Transverse colon (tissue), 4 donors: ENCODE results near the gene XCR1. TPM values are rescaled to one million over a fixed set of nuclear protein-coding genes. Genes with fewer than 3 reads are reported as not detected.
A peak's percentile ranks its signal among the peaks of the same experiment; 100 is the strongest.

ENCODE experiments used
- DNase-seq: peaks from one replicate; pipeline ENCODE4 v3.0.0-alpha.2; 2019
- H3K27ac ChIP-seq, 4 donors: fragments of 200-600 bp; sonication (generic); 2 replicates each; pipeline ENCODE4 v1.5.1; 2016 to 2018; ENCODE audit warnings: inconsistent platforms in 4 of 4
- H3K27me3 ChIP-seq: fragments of 200-600 bp; sonication (generic); 2 replicates; pipeline ENCODE4 v1.5.1; 2017; ENCODE audit warnings: inconsistent platforms
- H3K36me3 ChIP-seq, 4 donors: fragments of 200-600 bp; sonication (generic); 2 replicates each; pipeline ENCODE4 v1.5.1; 2017 to 2019; ENCODE audit warnings: inconsistent platforms in 4 of 4
- H3K4me1 ChIP-seq, 4 donors: fragments of 200-600 bp; sonication (generic); 2 replicates each; pipeline ENCODE4 v1.5.1; 2017 to 2020; ENCODE audit warnings: inconsistent platforms in 4 of 4
- H3K4me3 ChIP-seq, 4 donors: fragments of 200-600 bp; sonication (generic); 1 replicate in 1 of 4; 2 replicates in 3 of 4; pipeline versions ENCODE4 v1.5.1 to v1.6.1; 2017 to 2019; ENCODE audit warnings: inconsistent platforms in 4 of 4
- H3K9me3 ChIP-seq, 2 donors: fragments of 200-600 bp; sonication (generic); 2 replicates each; pipeline ENCODE4 v1.5.1; 2017 to 2019; ENCODE audit warnings: inconsistent platforms in 2 of 2
- EP300 ChIP-seq: sonication (generic); formaldehyde crosslinking; IDR thresholded peaks from one replicate; pipeline ENCODE4 v1.6.1; 2017; ENCODE audit warnings: antibody characterized with exemption, low read depth
- POLR2A ChIP-seq: fragments of 450-650 bp; IDR thresholded peaks from one replicate; pipeline ENCODE4 v1.6.1; 2016; ENCODE audit warnings: antibody characterized with exemption, mild to moderate bottlenecking, moderate library complexity
- POLR2AphosphoS5 ChIP-seq, 3 donors: sonication (generic); formaldehyde crosslinking; IDR thresholded peaks; one replicate each; pipeline ENCODE4 v1.6.1; 2016; ENCODE audit warnings: antibody characterized with exemption in 3 of 3
- WGBS, 2 donors: methylation state at CpG; one replicate each; pipeline ENCODE4 v1.1.5; 2018; ENCODE audit warnings: low coverage in 1 of 2; 5-methylcytosine and 5-hydroxymethylcytosine counted together
- in situ Hi-C, 4 donors: fragments of 200-750 bp; cut with MboI; loops; one replicate each; pipeline versions ENCODE4 v1.15.0 to v1.15.1; 2017; ENCODE audit warnings: low sequenced_read_pairs in 3 of 4, low pct_ligation_motif_present in 1 of 4, low pct_unique_long_range_greater_than_20kb in 1 of 4
- intact Hi-C: fragments of 100-400 bp; cut with DNase I; formaldehyde crosslinking; loops from one replicate; pipeline ENCODE4 v1.15.1; 2023; ENCODE audit warnings: low total_unique reads
- total RNA-seq, 4 donors: library from RNA; depleted of rRNA; stranded (reverse); fragments of >200 nt; gene quantifications; one replicate each; pipeline ENCODE4 v1.1.0, GENCODE V29; 2016
- TF ChIP-seq, protein P1 (sequence below), 5 experiments: fragments of 200-600 bp in 3 of 5; fragments of 450-650 bp in 2 of 5; sonication (generic) in 3 of 5; IDR thresholded peaks; 1 replicate in 2 of 5; 2 replicates in 3 of 5; pipeline ENCODE4 v1.5.1; 2016 to 2017; ENCODE audit warnings: antibody characterized with exemption in 5 of 5, inconsistent platforms in 3 of 5, mild to moderate bottlenecking in 2 of 5, moderate library complexity in 1 of 5

XCR1 gene
- total RNA-seq, 4 donors from 2014 or later, result 0.14 to 0.32 TPM; not detected in 2

DNA sequence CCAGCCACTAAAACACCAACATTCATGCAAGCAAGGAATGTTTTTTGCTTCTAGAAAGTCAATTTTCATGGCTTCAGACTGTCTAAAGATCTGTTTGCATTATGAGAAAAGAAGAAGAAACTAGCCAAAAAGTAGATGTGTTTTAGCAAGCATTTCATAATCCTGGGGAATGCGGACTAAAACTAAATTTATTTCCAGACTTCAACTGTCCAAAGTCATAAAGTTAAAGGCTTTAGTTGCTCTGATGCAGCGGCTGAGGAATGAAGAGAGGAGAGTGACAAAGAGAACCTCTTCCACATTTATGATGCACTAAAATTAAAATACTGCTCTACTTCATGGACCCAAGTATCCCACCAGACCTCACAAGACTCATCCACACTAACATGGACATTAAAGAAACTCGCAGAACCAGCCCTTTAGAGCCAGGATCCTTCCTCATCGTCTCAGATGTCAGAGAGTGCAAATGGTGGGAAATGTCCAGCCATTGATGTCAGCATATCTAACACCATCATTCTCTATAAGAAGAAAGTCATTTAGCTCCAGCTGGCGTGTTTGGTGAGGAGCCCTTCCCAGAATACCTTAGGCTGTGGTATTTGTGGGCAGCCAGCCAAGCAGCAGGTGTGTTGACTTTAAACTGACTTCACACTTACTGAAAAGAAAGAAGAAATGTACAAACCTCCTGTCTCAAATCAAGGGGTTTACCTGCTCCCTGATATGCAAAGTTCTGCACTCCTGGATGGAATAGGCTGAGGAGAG lies 49.1 kb downstream of the XCR1 start:
- TF ChIP-seq POLR2A (no peak), POLR2AphosphoS5 (IDR thresholded peaks at IDR 0.05) (peak in 1 of 3 donors; percentile 50)
- TF ChIP-seq, protein P1, sequence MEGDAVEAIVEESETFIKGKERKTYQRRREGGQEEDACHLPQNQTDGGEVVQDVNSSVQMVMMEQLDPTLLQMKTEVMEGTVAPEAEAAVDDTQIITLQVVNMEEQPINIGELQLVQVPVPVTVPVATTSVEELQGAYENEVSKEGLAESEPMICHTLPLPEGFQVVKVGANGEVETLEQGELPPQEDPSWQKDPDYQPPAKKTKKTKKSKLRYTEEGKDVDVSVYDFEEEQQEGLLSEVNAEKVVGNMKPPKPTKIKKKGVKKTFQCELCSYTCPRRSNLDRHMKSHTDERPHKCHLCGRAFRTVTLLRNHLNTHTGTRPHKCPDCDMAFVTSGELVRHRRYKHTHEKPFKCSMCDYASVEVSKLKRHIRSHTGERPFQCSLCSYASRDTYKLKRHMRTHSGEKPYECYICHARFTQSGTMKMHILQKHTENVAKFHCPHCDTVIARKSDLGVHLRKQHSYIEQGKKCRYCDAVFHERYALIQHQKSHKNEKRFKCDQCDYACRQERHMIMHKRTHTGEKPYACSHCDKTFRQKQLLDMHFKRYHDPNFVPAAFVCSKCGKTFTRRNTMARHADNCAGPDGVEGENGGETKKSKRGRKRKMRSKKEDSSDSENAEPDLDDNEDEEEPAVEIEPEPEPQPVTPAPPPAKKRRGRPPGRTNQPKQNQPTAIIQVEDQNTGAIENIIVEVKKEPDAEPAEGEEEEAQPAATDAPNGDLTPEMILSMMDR (IDR thresholded peaks at IDR 0.05), result no peak
- in situ Hi-C loops (no loop called here), intact Hi-C loops (no loop called here)
- Histone ChIP-seq H3K27ac (peak overlapping the region; percentile 44 to 71 (median 66)), H3K9me3 (no peaks in the 10 kb centered on the region), H3K36me3 (peaks cover 0 to 25% (median 10%) of the 10 kb centered on the region in 4 donors), H3K27me3 (no peaks in the 10 kb centered on the region), H3K4me1 (peaks cover 16 to 46% (median 21%) of the 10 kb centered on the region in 4 donors), H3K4me3 (no peak overlapping the region)
- DNase-seq, result peak; percentile 89
- 52 to 72% methylated on average over 2 to 5 of the region's 5 CpGs for WGBS, 2 donors

DNA sequence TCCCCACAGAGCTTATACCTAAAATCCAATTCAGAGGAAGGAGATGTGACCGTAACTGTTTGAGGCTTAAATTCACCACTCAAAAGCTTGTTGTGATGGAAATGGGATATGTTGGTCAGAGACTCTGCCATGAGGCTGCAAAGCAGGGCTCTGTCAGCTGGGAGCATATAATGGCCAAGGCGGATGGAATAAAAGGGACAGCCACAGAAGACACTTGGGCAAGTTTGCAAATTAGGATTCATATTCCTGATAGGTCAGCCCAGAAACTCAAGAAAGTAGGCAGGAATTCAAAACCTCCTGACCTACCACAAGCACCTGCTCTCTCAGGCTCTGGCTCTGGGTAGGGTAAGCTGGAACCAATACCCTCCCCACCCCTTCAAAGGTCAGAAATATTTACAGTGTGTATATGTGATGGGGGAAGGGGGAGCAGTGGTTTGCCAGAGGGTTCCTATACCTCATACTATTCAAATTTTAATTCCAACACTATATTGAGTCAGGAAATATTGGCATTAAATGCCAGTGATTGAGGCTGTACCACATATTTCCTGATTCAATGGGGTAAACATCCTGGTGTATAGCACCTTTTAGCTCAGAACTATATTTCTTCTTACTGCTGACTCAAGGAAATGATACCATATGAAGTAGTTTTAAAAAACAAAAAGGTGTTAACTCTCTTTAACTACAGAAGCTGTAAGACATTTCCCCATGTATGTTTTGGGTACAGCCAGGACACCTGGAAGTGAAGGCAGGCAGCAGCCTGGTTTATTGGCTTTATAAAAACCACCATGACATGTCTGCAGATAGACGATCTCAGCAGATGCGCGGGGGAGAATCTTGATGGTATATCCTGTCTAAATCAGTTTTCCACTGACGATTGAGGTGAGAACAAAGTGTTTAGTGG lies 50.8 kb downstream of the XCR1 start:
- intact Hi-C loops (no loop called here), in situ Hi-C loops (no loop called here)
- no peak for TF ChIP-seq POLR2A
- TF ChIP-seq EP300, result no peak
- 68% methylated on average over 6 of the region's 6 CpGs; no CpG with 5 or more reads in 1 of the 2 donors for whole genome bisulfite sequencing, 2 donors
- no peak for DNase-seq
- Histone ChIP-seq H3K4me1 (peaks cover 16 to 56% (median 25%) of the 10 kb centered on the region in 4 donors), H3K4me3 (no peak overlapping the region), H3K36me3 (peaks cover 0 to 19% (median 8%) of the 10 kb centered on the region in 4 donors), H3K27me3 (no peaks in the 10 kb centered on the region), H3K27ac (peak overlapping the region; percentile 25 to 71 (median 53)), H3K9me3 (no peaks in the 10 kb centered on the region)

DNA sequence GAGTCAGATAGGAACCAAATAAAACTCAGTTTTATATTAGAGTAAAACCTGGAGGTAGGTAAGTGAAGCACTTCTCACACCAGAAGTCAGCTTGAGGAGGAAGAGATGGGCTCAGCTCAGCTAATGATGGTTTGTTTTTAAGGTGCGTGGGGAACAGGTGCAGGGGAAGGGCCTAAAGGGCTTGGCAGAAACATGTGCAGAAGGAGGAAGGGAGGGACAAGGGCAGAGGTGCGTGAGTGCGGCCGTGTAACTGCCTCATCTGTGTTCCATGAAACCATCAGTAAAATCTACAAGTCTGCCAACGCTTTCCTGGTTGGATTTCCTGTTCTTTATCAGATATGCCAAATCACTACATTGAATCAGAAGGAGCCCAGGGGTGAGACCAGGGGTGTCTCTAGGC lies 51.6 kb downstream of the XCR1 start:
- Histone ChIP-seq H3K27ac (peak overlapping the region; percentile 25 to 62 (median 53)), H3K4me1 (peaks cover 16 to 55% (median 25%) of the 10 kb centered on the region in 4 donors), H3K27me3 (no peaks in the 10 kb centered on the region), H3K9me3 (no peaks in the 10 kb centered on the region), H3K36me3 (peaks cover 0 to 17% (median 6%) of the 10 kb centered on the region in 4 donors), H3K4me3 (no peak overlapping the region)
- intact Hi-C loops, result no loop called here
- in situ Hi-C loops, result no loop called here
- WGBS, 2 donors, result 52% methylated on average over 5 of the region's 5 CpGs; no CpG with 5 or more reads in 1 of the 2 donors
- DNase-seq, result no peak
- TF ChIP-seq POLR2A (no peak), POLR2AphosphoS5 (IDR thresholded peaks at IDR 0.05) (no peak), EP300 (no peak)
- TF ChIP-seq, protein P1 (IDR thresholded peaks at IDR 0.05), result no peak

DNA sequence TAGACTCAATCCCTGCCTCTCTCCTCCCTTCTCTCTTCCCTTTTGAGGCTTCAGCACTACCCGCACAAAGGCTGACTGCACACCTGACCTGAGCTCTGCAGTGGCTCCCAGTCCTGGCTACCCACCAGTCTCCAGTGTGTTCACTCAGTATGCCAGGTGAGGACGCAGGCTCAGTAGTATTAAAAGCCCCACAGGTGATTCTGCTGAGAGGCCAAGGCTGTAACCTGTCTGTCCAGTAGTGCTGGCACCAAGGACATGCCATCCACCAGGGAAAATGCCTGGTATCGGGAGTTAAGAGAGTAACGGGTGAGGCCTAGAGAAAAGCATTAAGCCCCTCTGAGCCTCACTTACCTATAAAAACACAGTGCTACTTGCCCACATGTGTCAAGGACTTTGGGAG lies 52.6 kb downstream of the XCR1 start:
- peaks cover 0 to 17% (median 8%) of the 10 kb centered on the region in 4 donors for H3K36me3 ChIP-seq
- no peak for TF ChIP-seq EP300
- TF ChIP-seq, protein P1 (IDR thresholded peaks at IDR 0.05), result no peak
- no peak for TF ChIP-seq POLR2A
- TF ChIP-seq POLR2AphosphoS5 (IDR thresholded peaks at IDR 0.05), result no peak
- 76% methylated on average over 4 of the region's 4 CpGs; no CpG with 5 or more reads in 1 of the 2 donors for WGBS, 2 donors
- DNase-seq, result no peak
- H3K27me3 ChIP-seq, result no peaks in the 10 kb centered on the region
- no peak overlapping the region for H3K4me3 ChIP-seq
- intact Hi-C loops (no loop called here), in situ Hi-C loops (no loop called here)
- no peak overlapping the region for H3K27ac ChIP-seq
- H3K9me3 ChIP-seq, result no peaks in the 10 kb centered on the region
- peaks cover 14 to 45% (median 21%) of the 10 kb centered on the region in 4 donors for H3K4me1 ChIP-seq
